Endothelial cell (in vitro differentiated cells): ENCODE measurements around the gene MAP3K2. TPM values are rescaled to one million over a fixed set of nuclear protein-coding genes. Genes with fewer than 3 reads are reported as not detected.

Experiments
- DNase-seq: peaks from one replicate; pipeline ENCODE4 v3.0.0; 2021; ENCODE audit warnings: low spot score
- H3K27ac Mint-ChIP-seq: one replicate; pipeline ENCODE4 v1.8.0; 2021; ENCODE audit warnings: mixed read lengths, inconsistent platforms; ENCODE audit not compliant: unreplicated experiment
- H3K27me3 Mint-ChIP-seq: one replicate; pipeline ENCODE4 v1.8.0; 2021; ENCODE audit warnings: mild to moderate bottlenecking, moderate library complexity, mixed read lengths, inconsistent platforms; ENCODE audit not compliant: unreplicated experiment
- H3K36me3 Mint-ChIP-seq: one replicate; pipeline ENCODE4 v1.8.0; 2021; ENCODE audit warnings: mild to moderate bottlenecking, low read depth, mixed read lengths, inconsistent platforms; ENCODE audit not compliant: unreplicated experiment
- H3K4me1 Mint-ChIP-seq: one replicate; pipeline ENCODE4 v1.8.0; 2021; ENCODE audit warnings: mild to moderate bottlenecking, mixed read lengths, inconsistent platforms; ENCODE audit not compliant: unreplicated experiment
- H3K4me3 Mint-ChIP-seq: one replicate; pipeline ENCODE4 v1.8.0; 2021; ENCODE audit warnings: mild to moderate bottlenecking, mixed read lengths, inconsistent platforms; ENCODE audit not compliant: unreplicated experiment
- H3K9me3 Mint-ChIP-seq: one replicate; pipeline ENCODE4 v1.8.0; 2021; ENCODE audit warnings: mixed read lengths, inconsistent platforms; ENCODE audit not compliant: unreplicated experiment
- CTCF ChIP-seq: fragments of 200-600 bp; sonication (generic); IDR thresholded peaks from one replicate; pipeline ENCODE4 v1.5.0; 2021; ENCODE audit warnings: antibody characterized with exemption; ENCODE audit not compliant: unreplicated experiment
- total RNA-seq: library from RNA; stranded (reverse); fragmentation: NEBNext Ultra II Directional; extraction: Animal tissue kit (Norgen Biotek cat#: 25700); gene quantifications from one replicate; pipeline ENCODE4 v1.2.1, GENCODE V29; 2021; ENCODE audit not compliant: unreplicated experiment

The MAP3K2 gene
- total RNA-seq, 1 donor from 2014 or later: 27.3 TPM

GRCh38 chr2:127320067-127320466, 67.7 kb downstream of the MAP3K2 start:
- peak overlapping the region; percentile 20 for H3K4me3 Mint-ChIP-seq
- TF ChIP-seq CTCF: no peak

GRCh38 chr2:127314193-127314988, 73.4 kb downstream of the MAP3K2 start:
- Mint-ChIP-seq H3K4me1 (no peaks in the 10 kb centered on the region), H3K36me3 (peaks cover 13% of the 10 kb centered on the region), H3K9me3 (no peaks in the 10 kb centered on the region), H3K4me3 (no peak overlapping the region), H3K27me3 (no peaks in the 10 kb centered on the region), H3K27ac (no peak overlapping the region)
- TF ChIP-seq CTCF: no peak
- no peak for DNase-seq

More at GRCh38 chr2:127320067-127320466, 67.7 kb downstream of the MAP3K2 start:
- H3K4me1 Mint-ChIP-seq: no peaks in the 10 kb centered on the region
- H3K27ac Mint-ChIP-seq: no peak overlapping the region
- no peak for DNase-seq
- H3K27me3 Mint-ChIP-seq: no peaks in the 10 kb centered on the region
- H3K36me3 Mint-ChIP-seq: peaks cover 15% of the 10 kb centered on the region
- H3K9me3 Mint-ChIP-seq: no peaks in the 10 kb centered on the region

- DNase-seq: no peak
- Mint-ChIP-seq H3K27ac (no peak overlapping the region), H3K27me3 (no peaks in the 10 kb centered on the region), H3K9me3 (no peaks in the 10 kb centered on the region), H3K4me1 (no peaks in the 10 kb centered on the region), H3K4me3 (no peak overlapping the region), H3K36me3 (peaks cover 8% of the 10 kb centered on the region)
- TF ChIP-seq CTCF: no peak
Observed at GRCh38 chr2:127313406-127313805, 74.4 kb downstream of the MAP3K2 start.

GRCh38 chr2:127310980-127311379, 76.8 kb downstream of the MAP3K2 start:
- Mint-ChIP-seq H3K4me1 (no peaks in the 10 kb centered on the region), H3K9me3 (no peaks in the 10 kb centered on the region), H3K27me3 (no peaks in the 10 kb centered on the region), H3K4me3 (no peak overlapping the region), H3K27ac (no peak overlapping the region), H3K36me3 (peaks cover 11% of the 10 kb centered on the region)
- TF ChIP-seq CTCF: no peak
- no peak for DNase-seq

- no peak for TF ChIP-seq CTCF
- Mint-ChIP-seq H3K9me3 (no peaks in the 10 kb centered on the region), H3K27me3 (no peaks in the 10 kb centered on the region), H3K27ac (no peak overlapping the region), H3K4me1 (no peaks in the 10 kb centered on the region), H3K36me3 (peaks cover 11% of the 10 kb centered on the region), H3K4me3 (no peak overlapping the region)
- DNase-seq: no peak
Observed at GRCh38 chr2:127309468-127309867, 78.3 kb downstream of the MAP3K2 start.
